Posterior cingulate gyrus (tissue), 11 donors: ENCODE data around the gene HS3ST6.
"Not testable (repeated sequence)": the region's sequence is repeated elsewhere in the genome, so short reads cannot be mapped to it uniquely, and the experiment has no call there.

Experiments used
- DNase-seq, 10 donors: peaks; one replicate each; pipeline versions ENCODE4 v3.0.0 to v3.0.0-alpha.2; 2020 to 2021; ENCODE audit warnings: mixed read lengths in 3 of 10
- intact Hi-C: fragments of 100-400 bp; cut with DNase I; formaldehyde crosslinking; loops from one replicate; pipeline ENCODE4 v1.15.1; 2023

Gene HS3ST6

DNA sequence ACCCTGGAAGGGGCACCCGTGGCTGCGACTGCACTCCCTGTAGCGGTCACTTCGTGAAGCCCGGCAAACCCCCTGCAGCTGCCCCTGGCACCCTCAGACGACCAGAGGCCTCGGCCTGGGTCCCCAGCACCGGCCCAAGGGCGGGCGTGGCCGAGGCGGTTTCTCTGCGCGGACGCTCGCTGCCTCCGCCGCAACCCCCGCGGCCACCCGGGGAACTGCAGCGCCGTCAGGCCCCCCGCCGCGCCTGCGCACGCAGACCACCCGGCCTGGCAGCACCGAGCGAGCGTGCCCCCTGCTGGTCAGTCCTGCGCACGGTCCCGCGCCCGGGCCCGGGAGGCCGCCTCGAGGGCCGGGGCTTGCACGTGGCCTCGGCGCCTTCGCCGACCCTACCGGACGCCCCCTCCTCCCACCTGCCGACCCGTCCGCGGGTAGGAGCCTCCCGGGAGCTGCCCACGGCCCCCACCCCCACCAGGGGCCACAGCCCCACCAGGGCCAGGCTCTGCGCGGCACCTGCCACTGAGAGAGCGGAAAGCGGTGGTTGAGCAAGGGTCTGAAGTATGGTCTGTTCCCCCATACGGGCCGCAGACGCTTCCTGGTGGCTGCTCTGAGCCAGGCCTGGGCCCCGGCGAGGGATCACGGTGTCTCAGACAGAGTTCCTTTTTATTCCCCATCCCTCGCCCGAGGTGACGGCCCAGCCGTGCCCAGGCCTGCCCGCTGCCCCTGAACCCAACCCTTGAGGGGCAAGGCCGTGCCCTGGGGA, 11.5 kb upstream of the HS3ST6 start:
- DNase-seq = peak; percentile 78 to 98 (median 86)
- intact Hi-C loops = loop anchor here (1.0 kb wide), 1 partner anchor 66 kb away; no protein-coding TSS in a partner anchor

DNA sequence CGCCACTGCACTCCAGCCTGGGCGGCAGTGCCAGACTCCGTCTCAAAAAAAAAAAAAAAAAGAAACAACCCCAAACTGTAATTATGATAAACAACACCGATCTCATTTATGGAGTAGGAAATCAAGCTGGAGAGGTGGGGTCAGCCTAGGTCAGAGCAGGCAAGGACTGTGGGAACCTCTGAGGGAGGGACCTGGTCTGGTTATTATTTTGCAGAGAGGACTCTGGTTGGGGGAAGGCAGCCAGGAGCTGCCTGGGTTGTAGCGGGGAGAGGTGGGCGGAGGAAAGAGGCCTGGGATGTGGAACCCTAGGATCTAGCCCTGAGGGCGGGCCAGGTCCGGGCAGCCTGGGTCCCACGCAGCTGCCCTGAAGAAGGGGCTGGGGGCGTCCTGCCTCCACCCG, 10.9 kb upstream of the HS3ST6 start:
- intact Hi-C loops = loop anchor here (1.0 kb wide), 1 partner anchor 66 kb away; no protein-coding TSS in a partner anchor
- DNase-seq = no peak

DNA sequence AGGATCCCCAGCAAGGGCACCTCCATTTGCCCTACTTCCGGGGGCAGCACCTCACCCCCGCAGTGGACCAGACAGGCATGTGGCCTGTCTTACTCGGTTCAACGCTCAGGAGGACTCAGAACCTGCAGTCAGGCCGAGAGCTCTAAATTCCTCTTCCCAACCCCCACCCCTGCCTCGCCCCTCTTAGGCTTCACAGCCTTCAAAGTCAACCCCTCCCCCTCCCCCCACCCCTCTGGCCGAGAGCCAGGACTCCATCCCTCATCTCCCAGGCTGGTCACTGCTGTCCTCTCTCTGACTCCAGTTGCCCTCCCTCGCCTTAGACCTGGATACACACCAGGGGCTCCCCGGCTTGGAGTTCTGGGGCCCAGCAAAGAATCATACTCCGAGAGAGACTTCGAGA, 8.1 kb upstream of the HS3ST6 start:
- DNase-seq = no peak
- intact Hi-C loops = no loop called here

DNA sequence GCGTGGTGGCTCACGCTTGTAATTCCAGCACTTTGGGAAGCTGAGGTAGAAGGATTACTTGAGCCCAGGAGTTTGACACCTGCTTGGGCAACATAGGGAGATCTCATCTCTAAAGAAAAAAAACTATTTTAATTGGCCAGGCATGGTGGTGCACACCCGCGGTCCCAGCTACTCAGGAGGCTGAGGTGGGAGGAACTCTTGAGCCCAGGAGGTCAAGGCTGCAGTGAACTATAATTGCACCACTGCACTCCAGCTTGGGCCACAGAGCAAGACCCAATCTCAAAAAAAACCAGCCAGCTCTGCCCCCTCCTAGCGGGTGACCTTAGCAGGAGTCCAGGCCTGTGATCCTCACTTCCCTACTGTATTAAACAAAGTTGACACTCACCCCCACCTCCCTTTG, 5.9 kb upstream of the HS3ST6 start:
- intact Hi-C loops = no loop called here

DNA sequence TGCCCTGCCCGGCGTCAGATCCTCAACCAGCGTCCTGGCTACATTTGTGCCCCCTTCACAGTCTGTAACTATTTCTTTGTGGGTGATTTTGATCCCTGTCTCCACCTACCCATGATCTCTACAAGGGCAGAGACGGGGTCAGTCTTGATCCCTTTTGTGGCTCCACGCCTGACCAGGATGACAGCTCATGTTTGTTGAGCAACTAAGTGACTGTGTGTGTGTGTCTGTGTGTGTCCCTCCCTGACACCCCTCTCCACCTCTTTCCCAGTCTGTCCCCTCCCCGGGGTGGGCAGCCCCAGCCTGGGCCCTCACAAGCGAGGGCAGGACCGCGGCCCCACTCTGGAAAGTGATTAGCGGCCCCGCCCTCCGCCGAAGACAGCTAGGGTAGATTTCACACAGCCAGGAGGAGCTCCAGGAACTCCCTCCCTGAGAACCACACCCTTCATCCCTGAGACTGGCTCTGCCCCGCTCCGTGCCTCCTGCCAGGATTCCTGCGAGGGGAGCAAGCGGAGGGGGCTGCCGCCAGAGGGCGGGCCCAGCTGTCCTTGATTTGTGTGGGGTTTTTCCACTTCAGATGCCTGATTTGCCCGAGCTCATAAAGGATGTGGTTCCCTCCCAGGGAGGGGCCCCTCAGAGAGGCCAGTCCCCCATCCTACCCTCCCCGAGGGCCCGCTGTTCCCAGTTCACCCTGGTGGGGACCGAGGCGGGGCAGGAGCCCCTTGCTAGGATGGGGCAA, 5.3 kb upstream of the HS3ST6 start:
- DNase-seq = no peak
- intact Hi-C loops = no loop called here

More for the DNA sequence above, 5.9 kb upstream of the HS3ST6 start:
- no peak for DNase-seq

DNA sequence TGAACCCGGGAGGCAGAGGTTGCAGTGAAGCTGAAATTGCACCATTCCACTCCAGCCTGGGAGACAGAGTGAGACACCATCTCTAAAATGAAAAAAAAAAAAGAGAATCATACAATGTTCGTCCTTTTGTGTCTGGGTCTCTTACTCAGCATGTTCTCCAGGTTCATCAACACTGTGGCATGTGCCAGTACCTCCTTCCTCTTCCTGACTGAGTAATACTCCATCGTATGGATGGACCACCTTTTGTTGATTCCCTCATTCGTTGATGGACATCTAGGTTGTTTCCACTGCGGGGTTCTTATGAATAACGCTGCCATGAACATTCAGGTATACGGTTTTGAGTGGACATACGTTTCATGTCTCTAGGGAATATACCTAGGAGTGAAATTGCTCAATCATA, 4.1 kb upstream of the HS3ST6 start:
- intact Hi-C loops = no loop called here
- no peak for DNase-seq

DNA sequence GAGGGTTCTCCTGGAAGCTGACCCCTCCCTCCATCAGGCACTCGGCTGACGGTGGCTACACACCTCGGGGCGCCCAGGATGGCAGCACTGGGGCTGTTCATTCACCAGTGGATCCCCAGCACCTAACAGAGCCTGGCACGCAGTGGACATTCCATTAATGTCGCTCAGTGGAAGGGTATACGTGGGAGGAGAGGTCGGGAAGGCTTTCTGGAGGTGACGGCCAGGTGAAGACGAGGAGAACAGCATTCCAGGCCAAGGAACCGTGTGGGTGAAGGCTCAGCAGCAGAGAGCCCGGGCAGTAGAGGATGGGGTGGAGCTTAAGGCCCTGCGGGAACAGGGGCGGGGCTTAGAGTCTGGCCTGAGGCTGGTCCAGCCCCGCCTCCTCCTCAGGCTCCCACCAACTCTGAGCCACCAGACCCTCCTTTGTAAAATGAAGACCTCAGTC, 2.5 kb upstream of the HS3ST6 start:
- intact Hi-C loops = no loop called here
- no peak for DNase-seq

DNA sequence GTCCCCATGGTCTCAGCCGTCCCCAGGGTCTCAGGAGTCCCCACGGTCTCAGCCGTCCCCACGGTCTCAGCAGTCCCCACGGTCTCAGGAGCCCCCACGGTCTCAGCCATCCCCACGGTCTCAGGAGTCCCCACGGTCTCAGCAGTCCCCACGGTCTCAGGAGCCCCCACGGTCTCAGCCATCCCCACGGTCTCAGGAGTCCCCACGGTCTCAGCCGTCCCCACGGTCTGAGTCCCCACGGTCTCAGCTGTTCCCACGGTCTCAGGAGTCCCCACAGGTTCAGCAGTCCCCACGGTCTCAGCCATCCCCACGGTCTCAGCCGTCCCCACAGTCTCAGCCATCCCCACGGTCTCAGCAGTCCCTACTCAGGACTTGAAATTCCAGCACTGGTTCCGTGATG, 1.9 kb upstream of the HS3ST6 start:
- intact Hi-C loops, DNase-seq: not testable (repeated sequence)

DNA sequence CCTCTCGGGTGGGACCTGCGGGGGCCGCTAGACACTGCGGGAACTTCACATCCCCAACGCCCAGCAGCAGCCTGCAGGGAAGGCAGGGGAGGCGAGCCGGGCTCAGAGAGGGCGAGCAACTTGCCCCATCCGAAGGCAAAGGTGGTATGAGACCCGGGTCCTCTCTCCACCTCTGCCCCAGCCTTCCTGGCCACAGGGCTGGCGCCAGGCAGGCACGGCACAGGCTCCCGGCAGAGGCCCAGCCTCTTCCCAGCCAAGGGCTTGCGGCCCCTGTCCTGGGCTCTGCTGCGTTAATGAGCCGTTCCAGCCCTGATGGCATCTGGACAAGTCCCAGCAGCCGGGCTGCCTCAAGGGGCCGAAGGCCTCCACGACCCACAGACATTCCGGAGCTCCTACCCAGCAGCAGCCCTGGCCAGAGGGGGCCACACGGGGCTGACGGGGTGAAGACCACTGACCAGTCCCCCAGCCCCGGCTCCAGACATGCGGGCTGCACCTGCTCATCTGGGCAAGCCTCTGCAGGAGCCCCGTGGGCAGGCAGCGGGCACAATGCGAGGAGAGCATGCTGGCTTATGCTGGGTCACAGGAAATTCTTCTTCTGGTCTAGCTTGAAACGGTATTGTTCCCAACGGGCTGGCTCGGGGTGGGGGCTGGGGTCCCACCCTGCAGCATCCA, 1.2 kb upstream of the HS3ST6 start:
- no peak for DNase-seq

DNA sequence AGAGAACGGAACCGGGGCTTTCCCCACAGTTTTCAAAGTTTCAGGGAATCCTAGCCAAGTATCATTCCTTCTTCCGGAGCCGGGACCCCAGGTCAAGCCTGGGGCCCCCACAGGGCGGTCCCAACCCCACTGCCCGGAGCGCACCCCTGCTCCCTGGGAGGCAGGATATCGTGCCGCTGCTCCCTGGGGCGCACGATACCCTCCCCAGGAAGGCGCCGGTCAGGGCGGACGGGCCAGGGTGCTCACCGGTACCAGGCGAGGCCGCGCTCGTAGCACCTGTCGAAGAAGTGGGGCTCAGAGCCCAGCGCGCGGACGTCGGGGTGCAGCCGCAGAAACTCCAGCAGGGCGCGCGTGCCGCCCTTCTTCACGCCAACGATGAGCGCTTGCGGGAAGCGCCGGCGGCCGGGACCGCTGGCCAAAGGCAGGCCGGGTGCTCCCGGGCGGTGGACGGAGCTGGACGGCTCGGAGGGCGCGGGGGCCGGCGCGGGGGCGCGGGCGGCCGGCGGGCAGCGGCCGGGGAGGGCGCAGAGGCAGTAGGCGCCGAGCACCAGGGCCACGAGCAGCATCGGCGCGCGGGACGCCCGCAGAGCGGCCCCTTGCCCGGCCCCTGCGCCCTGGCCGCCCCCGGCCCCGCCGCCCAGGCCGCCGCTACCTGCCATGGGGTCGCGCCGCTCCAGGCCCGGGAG, 407 bp downstream of the HS3ST6 start:
- DNase-seq = no peak
- intact Hi-C loops = no loop called here

More for the DNA sequence above, 1.2 kb upstream of the HS3ST6 start:
- intact Hi-C loops = no loop called here

DNA sequence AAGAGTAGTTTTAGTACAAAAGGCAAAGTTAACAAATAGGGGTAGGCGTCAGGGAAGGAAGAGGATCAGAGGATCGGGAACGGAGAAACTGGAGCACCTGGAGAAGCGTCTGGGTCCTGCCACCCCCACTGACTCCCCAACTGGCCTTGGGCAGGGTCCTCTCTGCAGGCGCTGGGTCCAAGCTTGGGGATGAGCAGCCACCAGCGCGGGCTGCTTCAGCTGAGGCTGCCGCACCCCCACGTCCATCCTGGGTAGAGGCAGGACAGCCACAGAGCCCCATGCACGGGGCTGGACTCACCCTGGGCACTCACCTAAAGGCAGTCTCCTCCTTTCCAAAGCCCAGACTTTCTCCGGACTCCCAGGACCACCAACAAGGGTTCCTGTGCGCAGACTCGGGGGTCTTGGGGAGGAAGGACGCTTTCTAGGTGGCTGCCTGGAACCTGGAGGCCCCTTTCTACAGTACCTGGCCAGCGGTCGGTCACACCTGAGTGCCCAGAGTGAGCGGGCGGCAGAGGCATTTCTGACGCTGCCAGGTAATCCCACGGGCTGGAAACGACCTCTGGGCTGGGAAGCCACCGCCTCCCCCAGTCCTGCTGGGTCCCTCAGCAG, 1.1 kb downstream of the HS3ST6 start:
- intact Hi-C loops = no loop called here
- no peak for DNase-seq

DNA sequence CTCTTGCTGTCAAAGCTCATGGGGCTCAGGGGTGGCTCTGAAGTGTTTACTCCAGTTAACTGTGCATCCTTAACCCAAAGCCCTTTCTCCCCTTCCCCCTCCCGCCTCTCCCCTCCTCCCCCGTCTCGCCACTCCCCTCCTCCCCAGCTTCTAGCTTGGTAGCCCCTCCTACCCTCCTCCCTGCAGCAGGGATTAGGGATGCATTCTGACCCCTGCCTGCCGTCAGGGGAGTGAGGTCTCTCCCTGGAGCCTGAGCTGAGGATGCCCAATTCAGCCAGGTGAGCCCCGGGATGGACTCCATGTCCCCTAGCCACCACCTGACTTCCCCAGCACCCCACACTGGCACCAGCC, 1.6 kb downstream of the HS3ST6 start:
- intact Hi-C loops = no loop called here
- DNase-seq = no peak

DNA sequence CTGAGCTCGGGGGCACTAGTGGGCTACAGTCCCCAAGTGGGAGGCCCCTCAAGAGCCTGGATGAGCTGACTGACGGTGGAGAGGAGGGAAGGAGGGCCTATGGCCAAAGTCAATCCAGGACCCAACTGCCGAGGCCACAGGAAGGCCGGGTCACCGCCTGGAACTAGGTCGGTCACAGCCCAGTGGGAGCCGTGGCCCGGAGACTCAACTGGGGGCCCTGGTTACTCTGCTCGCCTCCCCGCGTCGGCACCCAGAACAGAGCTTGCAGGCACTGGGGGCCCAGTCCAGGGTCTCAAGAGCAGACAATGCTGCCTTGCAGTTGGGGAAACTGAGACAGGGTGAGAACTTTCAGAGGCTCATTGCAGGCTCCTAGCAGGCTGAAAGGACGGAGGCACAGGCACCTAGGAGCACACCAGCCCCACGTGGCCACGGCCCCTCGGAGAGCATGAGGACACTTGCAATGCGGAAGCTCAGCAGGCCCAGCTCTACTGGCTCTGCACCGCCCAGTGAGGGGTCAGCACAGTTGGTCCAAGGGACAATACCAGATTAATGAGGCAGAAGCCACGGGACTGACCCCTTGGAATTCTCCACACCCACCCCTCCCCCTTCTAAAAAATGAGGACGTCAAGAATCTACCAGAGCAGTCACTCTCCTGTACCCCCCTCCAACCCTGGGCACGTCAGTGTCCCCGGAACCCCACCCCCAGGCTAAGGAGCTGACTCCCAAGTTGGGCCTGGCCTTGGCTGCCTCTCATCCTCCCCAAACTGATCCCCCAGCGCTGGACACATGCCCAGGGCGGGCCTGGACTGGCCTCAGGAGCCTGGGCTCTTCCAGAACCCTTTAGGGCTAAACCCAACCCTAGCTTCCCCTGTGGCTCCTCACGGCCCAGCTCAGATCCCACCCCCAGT, 2.2 kb downstream of the HS3ST6 start:
- no peak for DNase-seq
- intact Hi-C loops = no loop called here

DNA sequence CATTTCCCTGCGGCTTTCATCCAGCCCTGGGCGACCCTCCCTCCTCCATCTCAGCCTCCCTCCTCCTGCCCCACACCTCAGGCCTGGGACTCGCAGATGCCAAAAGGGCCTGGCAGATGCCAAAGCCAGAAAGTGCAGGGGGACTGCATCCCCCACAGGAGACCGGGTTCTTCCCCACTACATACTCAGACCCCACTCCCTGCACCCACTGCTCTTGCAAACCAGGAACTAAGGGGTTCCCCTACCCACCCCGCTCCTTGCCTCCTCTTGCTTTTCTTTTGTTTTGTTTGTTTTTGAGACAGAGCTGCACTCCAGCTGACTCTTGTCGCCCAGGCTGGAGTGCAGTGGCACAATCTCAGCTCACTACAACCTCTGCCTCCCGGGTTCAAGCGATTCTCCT, 3.2 kb downstream of the HS3ST6 start:
- DNase-seq = no peak
- intact Hi-C loops = no loop called here

DNA sequence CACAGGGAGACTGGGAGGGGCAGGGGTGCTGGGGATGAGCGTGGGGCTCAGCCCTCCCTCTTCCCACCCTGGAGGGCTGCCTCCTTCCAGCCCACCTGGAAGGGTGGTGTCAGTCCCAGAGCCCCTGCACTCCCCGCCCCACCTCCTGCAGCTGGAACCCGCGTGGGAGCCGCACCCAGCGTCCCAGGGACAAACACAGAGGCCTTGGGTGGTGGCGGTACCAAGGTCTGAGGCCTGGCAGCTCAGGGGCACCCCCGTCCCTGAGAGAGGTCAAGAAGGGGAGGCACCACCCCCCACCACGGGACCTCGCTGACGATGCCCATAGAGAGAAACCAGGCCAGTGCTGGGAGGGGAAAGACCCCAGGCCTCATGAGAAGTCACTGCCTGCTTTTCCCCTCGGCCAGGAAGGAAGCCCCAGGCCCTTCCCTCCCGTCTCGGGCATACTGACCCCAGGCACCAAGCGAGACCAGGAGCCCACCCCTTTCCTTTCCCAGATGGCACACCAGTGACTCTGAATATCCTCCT, 4.1 kb downstream of the HS3ST6 start:
- intact Hi-C loops = no loop called here

DNA sequence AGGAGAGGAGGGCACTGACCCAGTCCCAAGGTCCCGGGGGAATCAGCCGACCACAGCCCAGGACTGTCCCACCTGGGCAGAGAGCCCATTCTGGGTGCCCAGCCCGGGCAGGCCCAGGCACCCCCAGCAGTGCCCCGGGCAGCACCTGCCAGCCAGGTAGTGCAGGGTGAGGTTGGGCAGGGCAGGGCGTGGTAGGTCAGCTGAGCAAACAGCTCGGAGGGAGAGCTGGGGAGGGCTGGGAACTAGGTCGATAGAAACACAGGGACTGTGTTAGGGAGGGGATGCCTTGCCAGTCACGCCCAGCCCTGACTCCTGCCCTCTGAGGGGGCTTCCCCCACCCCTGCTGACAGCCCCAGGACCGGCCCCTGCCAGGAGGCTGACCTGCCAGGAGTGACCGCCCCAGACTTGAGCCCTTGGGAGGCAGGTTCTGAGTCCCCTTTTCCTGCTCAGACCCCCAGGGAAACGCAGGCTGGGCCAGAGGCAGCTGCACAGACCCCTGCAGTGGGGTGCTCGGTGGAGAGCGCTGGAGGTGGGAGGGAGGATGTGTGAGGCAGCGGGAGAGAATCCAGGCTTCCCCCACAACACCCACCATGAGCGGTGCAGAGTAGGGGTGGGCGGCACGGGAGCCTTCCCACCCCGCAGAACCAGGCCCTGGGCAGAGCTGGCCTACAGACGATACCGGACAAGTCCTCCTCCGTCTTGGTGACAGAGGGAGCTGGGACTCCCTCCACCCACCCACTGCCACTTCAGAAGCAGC, 4.7 kb downstream of the HS3ST6 start:
- DNase-seq = no peak

More for the DNA sequence above, 4.1 kb downstream of the HS3ST6 start:
- no peak for DNase-seq

DNA sequence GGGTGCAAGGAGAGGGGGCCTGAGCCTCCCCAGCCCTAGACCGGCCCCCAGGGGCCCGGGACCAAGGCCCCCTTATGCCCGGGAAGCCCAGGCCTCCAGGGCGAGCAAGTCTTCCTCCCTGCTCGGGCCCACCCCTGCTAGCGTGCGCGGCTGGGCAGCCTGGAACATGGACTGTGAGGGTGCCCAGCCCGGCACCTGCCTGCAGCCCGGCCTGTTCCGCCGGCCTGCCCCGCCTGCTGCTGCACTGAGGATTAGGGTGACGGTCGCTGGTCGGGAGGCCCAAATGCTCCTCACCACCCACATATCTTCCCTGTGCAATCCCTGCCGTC, 6.0 kb downstream of the HS3ST6 start:
- no peak for DNase-seq
- intact Hi-C loops = no loop called here

More for the DNA sequence above, 4.7 kb downstream of the HS3ST6 start:
- intact Hi-C loops = no loop called here

DNA sequence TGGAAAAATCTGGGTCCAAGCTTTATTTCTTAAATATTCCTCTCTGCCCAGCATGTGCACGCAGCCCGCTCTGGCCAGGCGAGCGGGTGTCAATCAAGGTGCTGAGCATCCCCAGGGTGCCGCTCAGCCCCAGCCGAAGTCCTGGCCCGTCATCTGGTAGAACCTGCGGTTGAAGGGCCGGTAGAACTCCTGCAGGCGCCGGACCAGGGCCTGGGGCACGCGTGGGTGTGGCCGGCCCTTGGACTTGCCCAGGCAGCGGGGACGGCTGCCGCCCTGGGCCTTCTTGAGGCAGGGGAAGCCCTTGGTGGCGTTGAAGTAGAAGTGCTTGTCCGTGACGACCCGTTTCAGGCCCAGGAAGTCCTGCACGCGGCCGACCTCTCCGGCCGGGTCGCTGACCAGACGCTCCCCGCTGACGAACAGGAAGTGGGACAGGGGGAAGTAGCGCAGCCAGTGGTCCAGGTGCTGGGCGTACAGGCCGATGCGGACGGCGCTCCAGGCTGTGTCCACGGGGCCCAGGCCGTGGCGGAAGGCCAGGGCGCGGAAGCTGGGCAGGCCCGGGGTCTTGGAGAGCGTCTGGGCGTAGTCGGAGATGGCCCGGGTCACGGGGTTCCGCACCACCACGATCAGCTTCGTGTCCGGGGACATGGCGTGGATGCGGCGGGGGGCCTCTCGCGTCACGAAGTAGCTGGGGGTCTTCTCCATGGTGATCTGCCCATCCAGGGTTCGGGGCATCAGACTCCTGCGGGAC, 6.6 kb downstream of the HS3ST6 start:
- intact Hi-C loops = no loop called here

More for the DNA sequence above, 6.6 kb downstream of the HS3ST6 start:
- no peak for DNase-seq
